Right renal cortex interstitium (tissue), 3 donors: ENCODE measurements around the gene DDX25. TPM values are rescaled to one million over a fixed set of nuclear protein-coding genes. Genes with fewer than 3 reads are reported as not detected.

Experiments used
- DNase-seq, 3 donors: peaks; one replicate each; pipeline ENCODE4 v3.0.0-alpha.2; 2013; ENCODE audit warnings: low read depth in 3 of 3, low spot score in 2 of 3
- polyA plus RNA-seq, 3 donors: library from polyadenylated mRNA; unstranded; fragments of 120-200 nt; gene quantifications; one replicate each; pipeline ENCODE4 v1.2.1, GENCODE V29; 2013; ENCODE audit not compliant: insufficient read length in 3 of 3

The DDX25 gene
- polyA plus RNA-seq, 3 donors: 3.9 to 4.8 (median 4.5) TPM

- no peak for DNase-seq
Observed at GRCh38 chr11:125948278-125949051, 44.2 kb downstream of the DDX25 start.

GRCh38 chr11:125949271-125950177 is 45.2 kb downstream of the DDX25 start:
- DNase-seq: no peak

- DNase-seq: no peak
Observed at GRCh38 chr11:125950178-125950490, 45.8 kb downstream of the DDX25 start.

- DNase-seq: peak in 1 of 3 donors; percentile 23
Observed at GRCh38 chr11:125950696-125951651, 46.7 kb downstream of the DDX25 start.

GRCh38 chr11:125951731-125952130 is 47.4 kb downstream of the DDX25 start:
- DNase-seq: no peak

- no peak for DNase-seq
Observed at GRCh38 chr11:125952559-125952958, 48.3 kb downstream of the DDX25 start.

- DNase-seq: no peak
Observed at GRCh38 chr11:125952973-125953372, 48.7 kb downstream of the DDX25 start.

- no peak for DNase-seq
Observed at GRCh38 chr11:125953401-125953935, 49.2 kb downstream of the DDX25 start.

- no peak for DNase-seq
Observed at GRCh38 chr11:125954123-125954944, 50.0 kb downstream of the DDX25 start.

- DNase-seq: no peak
Observed at GRCh38 chr11:125954945-125955640, 50.8 kb downstream of the DDX25 start.

GRCh38 chr11:125955856-125956255 is 51.5 kb downstream of the DDX25 start:
- DNase-seq: no peak

GRCh38 chr11:125956391-125957134 is 52.3 kb downstream of the DDX25 start:
- DNase-seq: no peak

- no peak for DNase-seq
Observed at GRCh38 chr11:125957618-125958332, 53.5 kb downstream of the DDX25 start.

GRCh38 chr11:125958872-125959400 is 54.6 kb downstream of the DDX25 start:
- no peak for DNase-seq

- DNase-seq: no peak
Observed at GRCh38 chr11:125959511-125959910, 55.2 kb downstream of the DDX25 start.

GRCh38 chr11:125959931-125960330 is 55.6 kb downstream of the DDX25 start:
- no peak for DNase-seq

GRCh38 chr11:125960771-125961170 is 56.5 kb downstream of the DDX25 start:
- DNase-seq: no peak
